ENCODE data around the gene AP5B1. TPM values are rescaled to one million over a fixed set of nuclear protein-coding genes. Genes with fewer than 3 reads are reported as not detected.
A peak's percentile ranks its signal among the peaks of the same experiment; 100 is the strongest.

AP5B1 gene
- total RNA-seq, 2 donors from 2014 or later, result 21.7 to 22.4 TPM

DNA sequence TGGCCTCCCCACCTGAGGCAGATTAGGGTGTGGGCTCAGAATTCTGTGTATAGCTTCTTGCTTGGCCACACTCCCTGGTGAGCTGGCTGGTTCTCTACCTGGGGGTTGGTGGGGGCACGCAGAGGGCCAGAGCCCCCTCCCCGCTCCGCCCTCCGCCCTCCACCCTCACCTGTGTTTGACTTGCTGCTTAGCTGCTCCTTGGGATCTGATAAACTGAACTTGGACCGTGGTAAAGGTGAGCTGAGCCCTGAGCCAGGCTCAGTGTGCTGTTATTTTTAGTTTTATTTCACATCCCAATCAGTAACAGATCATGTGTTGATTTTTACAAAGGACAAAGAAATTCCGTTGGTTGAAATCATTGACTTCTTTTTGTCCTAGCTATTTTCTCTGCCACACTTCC, 8.0 kb upstream of the AP5B1 start:
- DNase-seq (peak in 1 of 2 donors; percentile 33), ATAC-seq (peak; percentile 6)
- intact Hi-C loops (cut with DNase I, micrococcal nuclease), result no loop called here

DNA sequence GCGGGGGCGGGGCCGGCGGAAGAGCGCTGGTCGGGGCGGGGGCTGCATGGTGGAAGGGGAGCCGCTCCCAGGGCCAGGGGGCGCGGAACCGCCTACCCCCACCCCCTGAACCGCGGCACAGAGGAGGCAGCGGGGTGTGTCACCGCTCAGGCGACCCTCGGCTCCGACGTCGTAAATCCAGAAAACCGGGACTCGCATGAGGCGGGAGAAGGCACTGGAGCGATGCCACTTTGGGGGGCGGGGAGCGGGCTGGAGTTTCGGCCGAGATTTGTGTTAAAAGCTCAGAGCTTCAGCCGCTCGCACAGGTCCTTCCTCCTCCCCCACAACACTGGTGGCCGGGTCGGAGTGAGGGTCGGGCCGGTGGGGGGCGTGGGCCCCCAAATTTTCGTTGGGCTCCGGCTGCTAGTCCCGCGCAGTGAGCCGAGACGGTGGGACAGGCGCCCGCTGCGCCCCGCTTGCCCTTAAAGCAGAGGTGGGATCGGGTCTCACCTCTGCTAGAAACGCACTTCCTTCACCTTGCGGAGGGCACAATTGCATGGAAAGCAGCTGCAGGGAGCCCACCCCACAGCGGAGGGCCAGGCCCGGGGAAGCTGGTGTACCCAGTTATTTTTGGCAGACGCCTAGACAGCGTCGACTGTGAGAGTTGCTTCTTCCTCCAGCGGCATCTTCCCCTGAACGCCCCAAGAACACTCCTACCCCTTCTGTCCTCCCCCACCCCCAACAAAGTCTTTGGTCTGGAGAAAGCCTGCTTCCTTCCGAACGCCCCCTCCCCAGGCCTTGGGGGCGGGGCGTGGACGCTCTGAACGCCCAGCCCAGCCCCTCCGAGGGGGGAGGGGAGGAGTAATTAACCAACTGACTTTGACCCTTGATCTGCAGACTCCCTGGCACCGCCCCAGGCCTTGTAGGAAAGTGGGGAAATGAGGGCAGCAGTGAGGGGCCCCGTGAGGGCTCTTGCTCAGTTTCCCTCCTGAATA, 7.2 kb upstream of the AP5B1 start:
- DNase-seq (peak; percentile 91 to 93), ATAC-seq (peak; percentile 59)
- intact Hi-C loops (cut with DNase I, micrococcal nuclease), result no loop called here

DNA sequence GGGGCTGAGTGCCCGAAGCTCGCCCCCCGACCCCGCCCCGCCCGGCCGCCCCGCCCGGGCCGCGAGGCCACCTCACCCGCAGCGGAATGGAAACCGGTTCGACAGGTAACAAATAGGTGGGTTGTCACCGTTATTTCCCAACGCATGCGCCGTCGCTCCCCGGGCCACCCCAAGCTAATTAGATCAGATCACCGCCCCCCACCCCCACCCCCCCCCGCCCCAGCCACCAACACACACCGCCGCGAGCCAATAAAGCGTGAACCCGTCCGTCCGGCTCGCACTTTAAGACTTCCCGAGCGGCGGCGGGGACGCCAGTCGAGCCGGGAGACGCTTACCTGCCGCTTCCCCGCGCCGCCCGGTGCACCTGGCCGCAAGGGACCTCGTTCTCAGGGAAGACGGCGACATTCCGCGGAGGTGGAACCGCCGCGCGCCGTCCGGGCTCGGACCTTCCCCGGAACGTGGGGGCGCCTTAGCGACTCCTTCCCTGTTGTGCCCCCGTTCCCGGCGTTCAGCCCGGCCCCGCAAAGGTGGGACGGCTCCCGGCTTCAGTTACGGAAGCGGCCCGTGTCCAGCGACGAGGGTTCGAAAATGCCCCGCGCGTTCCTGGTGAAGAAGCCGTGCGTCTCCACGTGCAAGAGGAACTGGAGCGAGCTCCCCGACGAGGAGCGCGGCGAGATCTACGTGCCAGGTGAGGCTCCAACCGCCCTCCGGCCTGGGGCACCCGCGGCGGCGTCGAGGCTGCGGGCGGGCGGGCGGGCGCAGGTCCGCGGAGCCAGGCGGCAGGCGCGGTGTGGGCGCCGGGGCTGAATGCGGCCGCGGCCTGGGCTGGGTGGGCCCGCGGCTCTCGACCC, 6.2 kb upstream of the AP5B1 start, which contains the start of gene OVOL1:
TSS of gene OVOL1 (plus strand) at position 278 of the 851 bp plus-strand sequence. CDS start at position 589, 311 bp downstream.
- DNase-seq (peak; percentile 89 to 91), ATAC-seq (peak; percentile 56)
- intact Hi-C loops (cut with DNase I, micrococcal nuclease), result no loop called here

DNA sequence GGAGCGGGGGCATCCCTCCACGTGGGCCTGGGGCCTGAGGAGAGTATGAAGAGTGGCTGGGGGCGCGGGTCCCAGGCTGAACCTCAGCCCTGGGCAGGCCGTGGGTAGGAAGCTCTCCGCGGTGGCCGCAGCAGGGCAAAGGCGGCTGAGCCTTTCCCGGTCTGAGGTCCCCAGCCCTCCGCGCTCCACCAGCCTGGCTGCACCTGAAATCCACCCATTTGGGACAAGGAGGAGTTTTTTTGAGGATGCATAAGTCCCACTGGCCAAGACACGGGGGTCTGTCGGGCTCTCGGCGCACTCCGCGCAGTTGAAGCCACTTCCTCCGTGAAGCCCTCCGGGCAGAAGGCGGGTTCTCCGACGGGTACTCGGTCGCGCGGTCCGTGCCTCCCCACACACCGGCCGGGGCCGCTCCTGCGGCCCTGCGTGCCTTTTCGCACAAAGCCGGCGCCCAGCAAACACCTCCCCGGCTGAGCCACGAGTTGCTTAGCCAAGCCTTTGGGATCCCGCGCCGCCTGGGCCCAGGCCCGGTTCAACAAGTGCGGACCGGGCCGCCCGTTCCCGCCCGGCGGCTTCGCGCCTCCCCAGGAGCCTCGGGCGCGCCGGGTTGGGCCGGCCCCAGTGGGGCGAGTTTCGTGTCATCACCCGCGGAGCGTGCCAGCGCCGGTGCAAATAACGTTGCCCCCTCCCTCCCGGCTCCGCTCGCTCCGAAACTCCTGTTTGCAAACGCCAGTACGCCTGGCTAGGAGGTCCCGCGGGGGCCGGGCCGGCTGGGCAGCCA, 5.4 kb upstream of the AP5B1 start:
- ATAC-seq (peak; percentile 18), DNase-seq (no peak)
- intact Hi-C loops (cut with DNase I, micrococcal nuclease), result no loop called here

DNA sequence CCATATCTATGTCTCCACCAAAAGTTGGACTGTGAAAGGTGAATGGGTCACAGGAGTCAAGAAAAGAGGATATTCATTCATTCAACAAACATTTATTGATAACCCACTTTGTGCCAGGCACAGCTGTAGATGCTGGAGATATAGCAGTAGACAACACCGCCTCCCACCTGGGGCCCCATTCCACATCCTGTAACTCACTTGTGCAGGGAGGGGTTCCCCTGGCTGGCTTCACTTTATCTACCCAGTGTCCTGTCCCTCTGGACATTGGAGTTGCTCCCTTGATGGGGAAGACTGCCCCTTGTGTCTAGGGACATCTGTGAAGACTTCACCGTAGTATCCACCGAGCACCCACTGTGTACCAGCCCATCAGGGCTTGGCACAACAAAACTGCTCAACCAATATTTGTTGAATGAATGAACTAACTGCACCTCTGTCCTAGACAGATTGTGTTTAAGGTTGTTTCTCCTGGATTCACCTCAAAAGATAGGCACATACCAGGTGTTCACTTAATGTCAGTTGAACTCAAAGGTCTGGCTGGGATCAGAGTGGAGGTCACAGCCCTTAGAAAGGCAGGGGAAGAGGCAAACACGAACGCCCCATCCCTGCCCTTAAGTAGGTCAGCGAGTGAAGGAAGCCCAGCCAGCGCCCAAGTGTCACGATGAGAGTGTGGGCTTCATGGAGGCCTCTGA, 4.7 kb upstream of the AP5B1 start:
- DNase-seq (peak in 1 of 2 donors; percentile 18), ATAC-seq (no peak)
- intact Hi-C loops (cut with DNase I, micrococcal nuclease), result no loop called here

DNA sequence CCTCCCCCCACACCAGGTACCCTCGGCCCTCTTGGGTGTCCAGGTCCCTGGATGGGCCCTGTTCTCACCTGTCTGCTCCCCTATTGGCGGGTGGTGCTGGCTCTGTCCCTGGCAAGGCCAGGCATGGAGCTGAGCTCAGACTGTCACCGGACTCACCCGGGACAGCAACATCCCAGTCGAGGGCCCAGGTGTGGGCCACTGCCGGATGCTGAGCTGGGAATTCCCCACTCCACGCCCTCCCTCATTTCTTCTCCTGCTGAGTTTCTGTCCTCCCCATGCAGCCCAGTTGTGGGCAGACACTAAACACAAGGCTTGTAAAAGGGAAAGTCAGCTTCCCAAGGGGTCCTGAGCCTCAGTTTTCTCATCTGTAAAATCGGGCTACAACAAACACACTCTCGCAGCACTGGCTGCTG, 2.0 kb upstream of the AP5B1 start:
- ATAC-seq (no peak), DNase-seq (peak in 1 of 2 donors; percentile 8)
- intact Hi-C loops (cut with DNase I, micrococcal nuclease), result no loop called here

DNA sequence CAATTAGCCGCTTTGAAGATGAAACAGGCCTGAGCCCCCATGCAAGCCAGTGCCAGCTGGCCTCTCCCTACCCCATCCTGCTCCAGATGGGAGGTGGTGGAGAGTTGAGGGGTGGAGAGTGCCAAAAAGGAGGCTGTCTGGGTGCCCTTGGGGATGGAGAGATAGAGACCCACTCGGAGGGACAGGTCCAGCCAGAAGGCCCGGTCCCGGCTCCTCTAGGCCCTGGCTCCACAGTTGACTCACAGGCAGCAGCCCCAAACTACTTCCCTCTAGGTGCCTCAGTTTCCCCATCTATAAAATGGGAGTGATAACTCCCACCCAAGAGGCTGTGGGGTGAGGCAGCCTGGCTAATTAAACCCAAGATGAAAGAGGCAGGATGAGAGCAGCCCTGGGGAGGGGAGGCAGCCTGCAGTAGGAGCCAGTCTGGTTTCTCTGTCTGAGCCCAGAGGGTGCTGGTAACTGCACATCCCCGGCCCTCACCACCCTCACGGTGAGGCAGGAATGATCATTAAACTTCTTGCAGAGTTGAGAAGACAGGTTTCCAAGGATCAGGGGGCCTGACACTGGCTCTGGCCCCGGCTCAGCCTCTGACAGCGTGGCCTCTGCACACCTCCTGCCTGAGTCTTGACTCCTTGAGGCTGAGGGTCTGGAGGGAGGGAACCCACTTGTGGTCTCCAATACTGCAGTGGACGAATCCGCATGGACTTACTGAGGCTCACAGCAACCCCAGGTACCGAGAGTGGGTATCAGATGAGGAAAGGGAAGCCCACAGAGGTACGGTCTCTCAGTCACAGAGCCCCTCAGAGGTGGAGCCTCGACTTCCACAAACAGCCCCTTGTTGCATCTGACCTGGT, 1.4 kb upstream of the AP5B1 start:
- intact Hi-C loops (cut with DNase I, micrococcal nuclease), result no loop called here
- ATAC-seq, result no peak
- peak in 1 of 2 donors; percentile 13 for DNase-seq

DNA sequence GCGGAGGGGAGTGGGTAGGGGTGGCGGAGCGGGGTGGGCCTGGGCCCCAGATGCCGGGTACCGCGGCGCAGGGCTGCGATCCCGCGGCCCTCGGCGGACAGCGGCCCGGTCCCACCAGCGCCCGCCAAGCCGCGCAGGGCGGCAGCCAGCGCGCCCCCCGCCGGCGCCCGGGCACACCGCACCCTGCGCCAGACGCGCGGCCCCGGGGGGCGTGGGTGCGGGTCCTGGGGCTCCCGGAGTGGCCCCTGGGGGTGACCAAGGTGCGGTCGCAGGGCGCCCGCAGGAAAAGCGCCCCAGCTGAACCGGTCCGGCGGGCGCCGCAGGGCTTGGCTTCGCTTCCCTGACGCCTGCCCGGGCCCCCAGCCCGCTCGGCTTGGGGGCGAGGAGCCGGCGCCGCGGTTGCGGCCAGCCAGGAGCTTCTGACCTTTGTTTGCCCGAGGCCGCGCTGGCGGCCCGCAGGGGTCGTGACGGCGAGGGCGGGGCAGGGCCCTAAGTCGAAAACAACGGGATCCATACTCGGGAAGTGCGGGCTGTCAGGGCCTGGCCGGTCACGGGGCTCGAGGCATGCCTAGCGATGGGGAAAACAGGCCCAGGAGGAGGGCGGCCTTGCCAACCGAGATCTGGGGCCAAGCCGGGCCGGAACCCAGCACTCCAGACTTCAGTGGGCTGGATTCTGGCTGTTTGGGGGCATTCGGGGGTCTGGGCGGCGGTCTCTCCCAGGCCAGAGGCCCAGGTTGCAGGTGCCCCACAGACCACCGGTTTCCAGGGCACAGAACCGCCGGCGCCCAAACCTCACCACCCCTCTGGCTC, 581 bp upstream of the AP5B1 start:
- ATAC-seq (peak; percentile 40), DNase-seq (peak in 1 of 2 donors; percentile 38)
- intact Hi-C loops (cut with DNase I, micrococcal nuclease), result no loop called here

DNA sequence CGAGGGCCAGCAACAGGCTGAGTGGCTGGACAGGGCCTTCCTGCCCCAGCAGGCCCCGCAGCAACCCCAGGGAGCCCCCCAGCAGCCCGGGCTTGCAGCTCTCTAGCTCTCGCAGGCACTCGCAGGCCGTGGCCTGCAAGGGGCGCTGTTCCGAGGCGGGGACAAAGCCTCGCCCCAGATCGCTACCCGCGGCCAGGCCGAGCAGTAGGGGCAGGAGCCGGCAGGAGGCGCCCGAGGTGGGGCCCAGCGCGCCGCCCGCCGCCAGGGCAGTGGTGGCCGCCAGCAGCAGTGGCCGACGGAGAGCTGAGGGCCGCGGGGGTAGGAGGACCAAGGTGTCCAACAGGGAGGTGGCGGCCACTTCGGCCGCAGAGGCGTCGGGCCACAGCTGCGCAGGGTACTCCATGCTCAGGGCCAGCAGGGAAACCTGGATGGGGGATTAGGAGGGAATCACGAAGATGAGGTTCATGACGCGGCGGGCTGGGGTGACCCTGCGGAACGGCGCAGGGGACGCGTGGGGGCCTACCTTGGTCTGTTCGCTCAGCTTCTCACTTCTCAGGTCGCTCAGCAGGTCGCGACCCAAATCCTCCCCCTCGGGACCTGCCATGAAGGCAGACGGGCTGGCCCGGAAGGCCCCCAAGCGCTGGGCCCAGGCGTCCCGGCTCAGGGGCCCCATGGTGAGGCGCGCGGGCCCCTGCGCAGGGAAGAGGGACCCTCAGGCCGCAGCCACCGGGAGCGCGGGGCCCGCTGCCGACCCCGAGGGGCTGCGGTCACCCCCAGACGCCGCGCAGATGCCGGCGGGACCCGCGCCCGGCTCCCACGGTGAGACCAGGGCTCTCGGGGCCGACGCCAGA, 632 bp downstream of the AP5B1 start:
- DNase-seq (peak; percentile 74 to 88), ATAC-seq (peak; percentile 85)
- intact Hi-C loops (cut with DNase I, micrococcal nuclease), result loop anchor here in 1 of 2 donors (5.0 kb wide), 1 partner anchor 37 kb away; no protein-coding TSS in a partner anchor

DNA sequence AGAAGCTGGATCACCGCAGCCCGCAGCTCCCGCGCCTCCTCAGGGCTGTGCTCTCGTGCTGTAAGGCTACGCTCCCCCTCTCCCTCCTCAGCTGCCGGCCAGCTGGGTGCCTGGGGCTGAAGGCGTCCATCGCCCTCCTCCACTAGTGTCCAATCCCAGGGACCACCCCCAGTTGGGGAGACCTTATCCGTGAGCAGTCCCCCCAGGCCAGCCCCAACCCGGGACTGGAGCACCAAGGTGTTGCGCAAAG, 1.2 kb downstream of the AP5B1 start:
- intact Hi-C loops (cut with DNase I, micrococcal nuclease), result loop anchor here in 1 of 2 donors (5.0 kb wide), 1 partner anchor 38 kb away; no protein-coding TSS in a partner anchor

DNA sequence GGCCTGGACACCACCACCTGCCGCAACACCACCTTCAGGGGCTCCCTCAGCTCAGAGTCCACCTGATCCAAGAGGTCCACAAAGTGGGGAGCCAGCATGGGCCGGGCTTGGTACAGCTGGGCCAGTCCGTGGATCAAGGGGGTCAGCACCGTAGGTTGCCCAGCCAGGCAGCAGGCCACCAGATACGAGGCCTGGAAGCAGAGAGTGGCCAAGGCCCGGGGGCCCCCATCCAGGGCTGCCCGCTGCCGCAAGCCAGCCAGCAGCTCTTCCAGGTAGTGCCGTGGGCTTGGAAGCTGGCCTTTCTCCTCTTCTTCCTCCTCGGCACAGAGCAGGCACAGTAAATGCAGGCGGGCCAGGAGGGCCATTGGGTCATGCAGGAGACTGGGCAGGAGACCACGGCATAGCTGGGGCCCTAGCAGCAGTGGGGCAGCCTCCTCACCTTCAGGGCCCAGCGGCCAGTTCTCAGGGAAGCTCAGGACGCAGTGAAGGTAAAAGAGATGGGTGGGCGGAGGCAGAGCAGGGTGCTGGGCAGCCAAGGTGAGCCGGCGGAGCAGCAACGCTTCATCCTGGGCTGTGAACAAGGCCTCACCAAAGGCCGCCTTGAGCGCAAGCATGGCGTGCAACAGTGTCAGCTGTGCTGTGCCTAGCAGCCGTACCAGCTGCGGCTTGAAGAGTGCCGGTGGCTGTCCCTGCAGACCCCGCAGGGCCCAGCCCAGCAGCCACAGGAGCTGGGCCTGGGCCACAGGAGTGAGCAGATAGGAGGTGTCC, 1.7 kb downstream of the AP5B1 start:
- ATAC-seq (no peak), DNase-seq (no peak)
- intact Hi-C loops (cut with DNase I, micrococcal nuclease), result loop anchor here in 1 of 2 donors (5.0 kb wide), 1 partner anchor 38 kb away; no protein-coding TSS in a partner anchor

More for the DNA sequence above, 1.2 kb downstream of the AP5B1 start:
- ATAC-seq (no peak), DNase-seq (no peak)

DNA sequence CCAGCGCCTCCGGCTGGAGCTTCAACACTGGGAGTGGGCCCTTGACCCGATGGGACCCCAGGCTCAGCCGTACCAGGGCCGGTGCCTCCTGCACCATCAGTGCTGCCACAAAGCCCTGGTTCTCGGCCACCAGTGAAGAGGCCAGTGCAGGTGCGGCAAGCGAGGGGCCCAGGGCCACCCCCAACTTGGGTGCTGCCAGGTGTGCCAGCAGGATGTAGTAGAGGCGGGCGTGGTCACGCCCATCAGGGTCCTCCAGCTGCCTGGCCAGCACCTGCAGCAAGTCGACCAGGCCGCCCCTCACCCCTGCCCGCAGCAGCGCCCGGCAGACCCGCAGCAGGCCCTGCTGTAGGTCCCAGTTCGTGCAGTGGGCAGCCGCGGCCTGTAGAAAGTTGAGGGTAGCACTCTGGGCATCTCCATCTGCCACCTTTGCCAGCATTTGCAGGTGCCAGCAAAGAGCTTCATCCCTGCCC, 2.3 kb downstream of the AP5B1 start:
- DNase-seq (no peak), ATAC-seq (no peak)
- intact Hi-C loops (cut with DNase I, micrococcal nuclease), result loop anchor here in 1 of 2 donors (5.0 kb wide), 1 partner anchor 39 kb away; no protein-coding TSS in a partner anchor

DNA sequence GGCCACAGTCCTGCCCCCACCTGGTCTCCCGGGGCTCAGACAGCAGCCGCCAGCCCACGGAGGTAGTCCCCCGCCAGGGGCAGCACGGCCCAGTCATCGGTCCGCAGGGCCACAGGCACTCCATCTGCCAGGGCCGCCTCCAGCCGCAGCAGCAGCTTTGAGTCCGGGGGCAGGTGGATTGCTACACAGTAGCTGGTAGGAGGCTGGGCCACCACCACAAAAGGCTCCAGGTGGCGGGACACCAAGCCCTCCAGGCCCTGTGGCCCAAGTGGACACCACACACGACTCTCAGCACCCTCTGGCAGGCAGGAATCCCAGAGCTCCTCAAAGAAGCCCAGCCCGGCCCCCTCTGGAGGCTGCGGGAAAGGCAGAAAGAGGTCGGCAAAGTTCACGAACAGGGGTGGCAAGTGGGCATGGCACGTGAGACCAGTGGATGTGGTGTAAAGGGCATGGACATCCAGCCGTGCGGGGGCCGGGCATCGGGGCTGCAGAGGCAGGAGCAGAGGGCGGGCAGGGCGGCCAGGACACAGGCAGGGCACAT, 2.9 kb downstream of the AP5B1 start:
- DNase-seq (no peak), ATAC-seq (no peak)
- intact Hi-C loops (cut with DNase I, micrococcal nuclease), result loop anchor here in 1 of 2 donors (5.0 kb wide), 1 partner anchor 39 kb away; no protein-coding TSS in a partner anchor

DNA sequence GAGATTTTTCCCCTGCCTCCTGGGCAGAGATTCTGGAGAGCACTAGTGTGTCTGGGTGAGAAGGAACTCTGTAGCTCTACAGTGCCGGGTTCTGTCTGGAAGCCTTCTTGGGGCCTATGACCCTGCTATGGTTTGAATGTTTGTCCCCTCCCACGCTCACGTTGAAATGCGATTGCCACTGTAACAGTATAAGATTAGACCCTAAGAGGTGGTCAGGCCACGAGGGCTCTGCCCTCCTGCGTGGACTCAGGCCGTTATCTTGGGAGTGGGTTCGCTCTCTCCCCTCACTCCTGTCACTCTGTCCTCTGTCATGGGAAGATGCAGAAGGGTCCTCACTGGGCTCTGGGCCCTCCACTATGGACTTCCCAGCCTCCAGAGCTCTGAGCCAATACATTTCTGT, 3.5 kb downstream of the AP5B1 start:
- DNase-seq (no peak), ATAC-seq (no peak)
- intact Hi-C loops (cut with DNase I, micrococcal nuclease), result loop anchor here in 1 of 2 donors (5.0 kb wide), 1 partner anchor 40 kb away; no protein-coding TSS in a partner anchor

Data from left colon (tissue), 2 donors.